HG03280 (cell line): ENCODE measurements around the gene CTNNAL1.

Experiments used
- ATAC-seq: cut with Tn5 transposase; IDR thresholded peaks from one replicate; pipeline ENCODE4 v1.9.1; 2021; ENCODE audit warnings: mild to moderate bottlenecking, moderate library complexity; ENCODE audit not compliant: unreplicated experiment

The CTNNAL1 gene

DNA sequence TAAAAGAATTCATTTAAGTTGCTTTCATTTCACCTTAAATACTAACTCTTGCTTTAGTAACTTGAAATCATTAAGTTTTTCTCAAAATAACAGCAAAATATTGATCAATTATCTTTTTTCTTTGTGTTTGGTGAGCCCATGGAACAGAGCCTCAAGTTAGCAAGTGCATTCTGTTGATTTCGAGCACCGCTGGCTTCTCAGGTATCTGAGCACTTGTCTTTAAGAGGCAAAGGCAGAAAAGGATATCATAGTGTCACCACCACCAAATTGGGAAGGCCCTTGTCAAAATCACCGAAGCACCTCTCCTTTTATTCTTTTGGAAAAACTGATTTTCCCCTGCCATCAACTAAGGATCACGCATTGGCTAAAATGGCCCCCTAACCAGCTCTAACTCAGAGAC lies 17.1 kb upstream of the CTNNAL1 start:
- ATAC-seq = no peak

- no peak for ATAC-seq
Observed at GRCh38 chr9:109028457-109028856, 15.2 kb upstream of the CTNNAL1 start.

- ATAC-seq = no peak
Observed at GRCh38 chr9:109027176-109027575, 13.9 kb upstream of the CTNNAL1 start.

- no peak for ATAC-seq
Observed at GRCh38 chr9:109026306-109026705, 13.0 kb upstream of the CTNNAL1 start.

DNA sequence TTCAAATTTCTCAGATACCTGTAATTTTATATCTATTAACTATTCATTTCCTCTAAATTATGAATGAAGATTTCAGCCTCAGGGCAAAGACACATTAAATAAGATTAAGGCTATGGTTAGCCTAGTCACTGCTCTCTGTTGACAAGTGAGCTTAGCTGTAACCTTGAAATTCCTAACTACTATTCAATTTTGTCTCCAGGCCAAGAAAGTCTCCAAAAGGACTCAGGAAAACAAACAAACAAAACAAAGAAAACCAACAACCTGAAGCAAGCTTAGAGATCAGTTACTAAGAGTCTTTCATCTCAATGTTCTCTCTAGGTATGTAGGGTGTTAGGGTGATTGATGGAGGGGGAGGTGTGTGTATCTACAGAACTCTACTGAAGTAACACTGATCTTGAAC lies 9.6 kb upstream of the CTNNAL1 start:
- ATAC-seq = no peak

GRCh38 chr9:109020581-109021511 lies 7.5 kb upstream of the CTNNAL1 start:
- ATAC-seq = no peak

DNA sequence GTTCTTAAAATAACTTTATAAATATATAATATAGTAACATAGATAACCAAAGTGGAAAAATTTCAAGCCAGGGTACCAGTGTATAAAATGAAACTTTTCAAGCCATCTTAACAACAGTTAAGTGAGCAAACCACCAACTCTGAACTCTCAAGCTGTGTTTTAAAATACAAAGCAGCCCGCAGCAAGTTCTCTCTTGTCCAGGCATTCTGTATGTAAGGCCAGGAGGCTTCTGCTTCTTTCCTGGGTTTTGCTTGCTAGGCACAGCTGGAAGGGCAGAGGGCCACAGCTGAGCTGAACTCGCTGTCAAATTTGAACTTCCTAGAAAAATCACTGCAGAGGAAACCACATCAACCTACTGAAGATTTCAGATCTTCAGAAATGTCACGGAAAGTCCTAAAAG lies 6.8 kb upstream of the CTNNAL1 start:
- ATAC-seq = no peak

- ATAC-seq = no peak
Observed at GRCh38 chr9:109019420-109019819, 6.1 kb upstream of the CTNNAL1 start.

DNA sequence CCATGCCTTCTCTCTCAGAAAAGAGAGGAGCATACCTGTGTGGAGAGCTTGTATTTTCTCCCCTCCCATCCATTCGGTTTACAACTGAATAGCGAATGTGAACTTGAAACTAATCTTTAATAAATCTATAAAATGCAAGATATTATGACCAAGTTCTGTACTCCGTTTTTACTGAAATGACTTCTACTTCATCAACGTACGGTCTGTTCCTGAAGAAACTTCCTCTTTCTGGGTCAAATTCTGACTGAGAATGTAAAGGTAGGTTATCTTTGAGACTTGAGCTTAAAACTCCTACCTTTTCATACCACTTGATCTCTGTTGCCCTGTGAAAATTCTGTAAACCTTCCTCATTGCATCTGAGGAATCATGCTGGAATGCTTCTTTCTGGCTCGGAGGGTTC lies 4.2 kb upstream of the CTNNAL1 start:
- ATAC-seq = no peak

GRCh38 chr9:109017061-109017460 lies 3.8 kb upstream of the CTNNAL1 start:
- no peak for ATAC-seq

- no peak for ATAC-seq
Observed at GRCh38 chr9:109016132-109016531, 2.8 kb upstream of the CTNNAL1 start.

DNA sequence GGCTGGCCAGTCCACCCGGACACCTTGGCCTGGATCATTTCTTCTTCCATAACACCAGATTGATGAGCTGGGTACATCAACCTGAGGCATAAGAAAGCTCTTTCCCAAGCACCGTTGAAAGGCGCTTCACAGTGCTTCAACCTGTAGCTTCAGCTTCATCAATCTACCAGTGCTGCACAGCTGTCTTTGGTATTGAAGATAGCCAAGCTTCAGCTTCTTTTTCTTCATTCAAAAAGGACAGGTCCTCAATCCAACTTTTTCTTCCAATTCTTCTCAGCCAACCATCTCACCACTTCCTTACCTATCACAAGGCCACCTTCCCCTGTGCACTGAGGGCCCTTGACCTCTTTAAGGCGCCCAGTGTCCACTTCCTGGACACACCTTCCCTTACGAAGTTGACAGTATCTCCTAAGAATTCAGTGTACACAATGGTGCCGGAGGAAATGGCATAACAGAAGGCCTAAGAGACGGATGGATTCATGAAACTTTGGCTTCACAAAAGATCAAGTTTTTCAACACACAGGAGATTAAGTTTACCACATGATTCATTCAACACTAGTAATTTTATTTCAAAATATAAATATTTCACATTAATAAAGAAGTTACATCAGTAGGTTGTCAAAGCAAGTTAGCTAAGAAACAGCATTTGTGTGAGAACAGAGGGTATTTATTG lies 1.4 kb upstream of the CTNNAL1 start:
- ATAC-seq = no peak

GRCh38 chr9:109013679-109014607 lies 644 bp upstream of the CTNNAL1 start:
- ATAC-seq = no peak

DNA sequence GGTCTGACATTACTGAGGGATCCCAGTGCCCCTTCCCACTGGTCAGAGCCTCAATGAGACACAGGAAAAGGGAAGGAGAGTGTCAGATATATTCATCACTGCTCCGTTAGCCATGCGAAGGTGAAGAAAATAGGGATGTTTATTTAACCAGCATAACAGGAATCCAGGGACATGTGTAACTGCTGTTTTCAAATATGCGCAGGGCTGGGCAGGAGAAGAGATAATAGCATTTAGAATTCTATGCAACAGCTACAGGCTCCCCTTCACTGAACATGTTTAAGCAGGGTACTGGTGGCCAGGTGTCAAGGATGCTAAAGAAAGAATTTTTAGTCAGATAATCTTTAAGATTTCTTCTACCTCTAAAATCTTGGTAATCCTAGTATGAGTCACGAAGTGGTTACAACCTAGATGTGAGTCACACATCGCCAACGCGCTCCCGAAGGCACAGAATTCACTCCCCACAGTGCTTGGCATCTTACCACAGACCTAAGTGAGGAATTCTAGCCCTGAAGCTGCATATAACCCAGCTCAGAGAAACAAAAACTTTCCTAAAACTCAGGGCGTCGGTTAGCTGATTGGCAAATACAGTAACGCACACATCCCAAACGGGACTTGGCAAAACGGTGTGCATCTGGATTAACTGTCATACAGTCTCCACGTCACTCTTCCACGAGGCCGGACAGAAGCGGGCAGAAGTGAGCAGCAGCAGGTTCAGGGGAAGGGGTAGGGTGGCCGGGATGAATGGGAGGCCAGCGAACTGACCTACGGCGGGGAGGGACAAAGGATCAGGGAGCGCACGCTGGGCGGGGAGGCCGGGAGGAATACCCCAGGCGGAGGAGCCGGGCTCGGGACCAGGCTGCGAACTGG lies 1.1 kb downstream of the CTNNAL1 start:
- peak; percentile 18 for ATAC-seq

DNA sequence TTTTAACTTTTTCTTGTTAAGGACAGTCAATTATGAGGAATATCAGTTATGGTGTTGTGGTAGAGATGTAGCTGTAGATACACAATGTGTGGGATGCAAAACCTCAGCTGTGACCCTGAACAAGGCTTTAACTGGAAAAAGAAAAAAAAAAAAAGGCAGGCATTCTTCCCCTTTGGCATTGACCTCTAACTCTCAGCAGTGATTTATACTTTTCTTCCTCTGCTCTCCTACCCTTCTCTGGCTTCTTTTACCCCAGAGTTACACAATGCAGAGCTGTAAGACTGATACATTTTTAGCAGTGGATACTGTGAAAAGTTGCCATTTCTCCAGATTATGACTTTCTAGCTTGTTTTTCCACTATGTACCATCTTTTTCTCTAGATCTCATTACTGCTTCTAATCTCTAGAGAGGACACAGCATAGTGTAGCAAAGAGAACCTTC lies 2.0 kb downstream of the CTNNAL1 start:
- no peak for ATAC-seq

GRCh38 chr9:109010746-109011145 lies 2.6 kb downstream of the CTNNAL1 start:
- ATAC-seq = peak; percentile 46

DNA sequence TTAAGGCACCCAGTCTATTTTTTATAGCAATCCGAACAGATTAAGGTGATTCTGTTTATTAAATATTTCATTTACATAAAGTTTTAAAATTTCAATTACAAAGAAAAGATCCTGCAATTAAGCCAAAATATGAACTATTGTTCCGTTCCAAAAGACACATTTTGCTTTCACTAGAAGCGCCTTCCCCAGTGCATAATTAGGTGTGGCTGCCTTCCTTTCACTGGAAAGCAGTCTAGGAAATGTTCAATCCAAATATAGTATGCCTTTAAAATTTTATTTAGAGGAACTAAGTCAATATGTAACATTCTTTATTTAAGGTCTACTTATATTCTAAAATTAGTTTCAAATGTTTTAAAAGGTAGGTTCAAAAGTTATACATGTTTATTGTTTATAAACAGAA lies 7.6 kb downstream of the CTNNAL1 start:
- no peak for ATAC-seq

DNA sequence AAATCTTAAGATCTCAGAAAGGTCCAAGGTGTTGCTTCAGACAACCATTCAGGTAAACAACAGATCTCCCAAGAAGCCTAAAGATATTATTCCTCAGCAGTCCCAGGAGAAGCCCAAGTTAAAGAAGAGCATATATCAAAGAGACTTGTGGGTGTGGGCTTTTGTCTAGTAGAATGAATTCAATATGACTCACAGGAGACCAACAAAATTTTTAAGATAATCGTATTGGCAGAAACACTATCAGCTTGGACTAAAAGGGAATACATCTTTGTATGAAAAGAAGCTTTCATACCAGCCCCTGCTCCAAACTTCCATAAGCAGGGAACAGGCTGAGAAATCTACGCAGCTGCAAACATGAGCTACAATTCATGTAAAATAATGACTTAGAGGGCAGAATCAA lies 10.2 kb downstream of the CTNNAL1 start:
- ATAC-seq = no peak

- no peak for ATAC-seq
Observed at GRCh38 chr9:109002141-109002540, 11.2 kb downstream of the CTNNAL1 start.

GRCh38 chr9:109001275-109001676 lies 12.0 kb downstream of the CTNNAL1 start:
- ATAC-seq = no peak
